ENCODE measurements around the gene PDGFA. TPM values are rescaled to one million over a fixed set of nuclear protein-coding genes. Genes with fewer than 3 reads are reported as not detected.

PDGFA gene
- total and polyA plus RNA-seq, 2 experiments from 2014 or later: 35.6 to 43.1 TPM

DNA sequence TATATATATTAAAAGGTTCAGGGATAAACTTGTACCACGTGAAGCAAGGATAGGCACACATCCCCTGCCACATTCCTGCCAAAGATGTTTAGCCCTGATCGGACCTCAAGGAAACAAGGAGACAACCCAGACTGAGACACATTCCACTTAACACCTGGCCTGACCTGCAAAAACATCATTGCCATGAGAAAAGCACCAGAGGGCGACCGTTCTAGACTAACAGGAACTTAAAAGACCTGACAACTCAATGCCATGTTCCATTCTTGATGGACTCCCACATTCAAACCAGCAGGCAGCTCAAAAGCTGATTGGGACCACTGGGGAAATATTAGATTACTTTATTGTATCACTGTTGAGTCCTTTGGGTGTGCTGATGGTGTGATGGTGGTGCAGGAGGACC, 8.1 kb upstream of the PDGFA start (continued):
- TF ChIP-seq, protein P1, sequence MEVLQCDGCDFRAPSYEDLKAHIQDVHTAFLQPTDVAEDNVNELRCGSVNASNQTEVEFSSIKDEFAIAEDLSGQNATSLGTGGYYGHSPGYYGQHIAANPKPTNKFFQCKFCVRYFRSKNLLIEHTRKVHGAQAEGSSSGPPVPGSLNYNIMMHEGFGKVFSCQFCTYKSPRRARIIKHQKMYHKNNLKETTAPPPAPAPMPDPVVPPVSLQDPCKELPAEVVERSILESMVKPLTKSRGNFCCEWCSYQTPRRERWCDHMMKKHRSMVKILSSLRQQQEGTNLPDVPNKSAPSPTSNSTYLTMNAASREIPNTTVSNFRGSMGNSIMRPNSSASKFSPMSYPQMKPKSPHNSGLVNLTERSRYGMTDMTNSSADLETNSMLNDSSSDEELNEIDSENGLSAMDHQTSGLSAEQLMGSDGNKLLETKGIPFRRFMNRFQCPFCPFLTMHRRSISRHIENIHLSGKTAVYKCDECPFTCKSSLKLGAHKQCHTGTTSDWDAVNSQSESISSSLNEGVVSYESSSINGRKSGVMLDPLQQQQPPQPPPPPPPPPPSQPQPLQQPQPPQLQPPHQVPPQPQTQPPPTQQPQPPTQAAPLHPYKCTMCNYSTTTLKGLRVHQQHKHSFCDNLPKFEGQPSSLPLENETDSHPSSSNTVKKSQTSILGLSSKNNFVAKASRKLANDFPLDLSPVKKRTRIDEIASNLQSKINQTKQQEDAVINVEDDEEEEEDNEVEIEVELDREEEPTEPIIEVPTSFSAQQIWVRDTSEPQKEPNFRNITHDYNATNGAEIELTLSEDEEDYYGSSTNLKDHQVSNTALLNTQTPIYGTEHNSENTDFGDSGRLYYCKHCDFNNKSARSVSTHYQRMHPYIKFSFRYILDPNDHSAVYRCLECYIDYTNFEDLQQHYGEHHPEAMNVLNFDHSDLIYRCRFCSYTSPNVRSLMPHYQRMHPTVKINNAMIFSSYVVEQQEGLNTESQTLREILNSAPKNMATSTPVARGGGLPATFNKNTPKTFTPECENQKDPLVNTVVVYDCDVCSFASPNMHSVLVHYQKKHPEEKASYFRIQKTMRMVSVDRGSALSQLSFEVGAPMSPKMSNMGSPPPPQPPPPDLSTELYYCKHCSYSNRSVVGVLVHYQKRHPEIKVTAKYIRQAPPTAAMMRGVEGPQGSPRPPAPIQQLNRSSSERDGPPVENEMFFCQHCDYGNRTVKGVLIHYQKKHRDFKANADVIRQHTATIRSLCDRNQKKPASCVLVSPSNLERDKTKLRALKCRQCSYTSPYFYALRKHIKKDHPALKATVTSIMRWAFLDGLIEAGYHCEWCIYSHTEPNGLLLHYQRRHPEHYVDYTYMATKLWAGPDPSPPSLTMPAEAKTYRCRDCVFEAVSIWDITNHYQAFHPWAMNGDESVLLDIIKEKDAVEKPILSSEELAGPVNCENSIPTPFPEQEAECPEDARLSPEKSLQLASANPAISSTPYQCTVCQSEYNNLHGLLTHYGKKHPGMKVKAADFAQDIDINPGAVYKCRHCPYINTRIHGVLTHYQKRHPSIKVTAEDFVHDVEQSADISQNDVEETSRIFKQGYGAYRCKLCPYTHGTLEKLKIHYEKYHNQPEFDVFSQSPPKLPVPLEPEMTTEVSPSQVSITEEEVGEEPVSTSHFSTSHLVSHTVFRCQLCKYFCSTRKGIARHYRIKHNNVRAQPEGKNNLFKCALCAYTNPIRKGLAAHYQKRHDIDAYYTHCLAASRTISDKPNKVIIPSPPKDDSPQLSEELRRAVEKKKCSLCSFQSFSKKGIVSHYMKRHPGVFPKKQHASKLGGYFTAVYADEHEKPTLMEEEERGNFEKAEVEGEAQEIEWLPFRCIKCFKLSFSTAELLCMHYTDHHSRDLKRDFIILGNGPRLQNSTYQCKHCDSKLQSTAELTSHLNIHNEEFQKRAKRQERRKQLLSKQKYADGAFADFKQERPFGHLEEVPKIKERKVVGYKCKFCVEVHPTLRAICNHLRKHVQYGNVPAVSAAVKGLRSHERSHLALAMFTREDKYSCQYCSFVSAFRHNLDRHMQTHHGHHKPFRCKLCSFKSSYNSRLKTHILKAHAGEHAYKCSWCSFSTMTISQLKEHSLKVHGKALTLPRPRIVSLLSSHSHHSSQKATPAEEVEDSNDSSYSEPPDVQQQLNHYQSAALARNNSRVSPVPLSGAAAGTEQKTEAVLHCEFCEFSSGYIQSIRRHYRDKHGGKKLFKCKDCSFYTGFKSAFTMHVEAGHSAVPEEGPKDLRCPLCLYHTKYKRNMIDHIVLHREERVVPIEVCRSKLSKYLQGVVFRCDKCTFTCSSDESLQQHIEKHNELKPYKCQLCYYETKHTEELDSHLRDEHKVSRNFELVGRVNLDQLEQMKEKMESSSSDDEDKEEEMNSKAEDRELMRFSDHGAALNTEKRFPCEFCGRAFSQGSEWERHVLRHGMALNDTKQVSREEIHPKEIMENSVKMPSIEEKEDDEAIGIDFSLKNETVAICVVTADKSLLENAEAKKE (CRISPR knock-in tag; IDR thresholded peaks at IDR 0.05): no peak
- no peak for TF ChIP-seq NANOG (IDR thresholded peaks at IDR 0.05; ENCODE audit: borderline replicate concordance)

DNA sequence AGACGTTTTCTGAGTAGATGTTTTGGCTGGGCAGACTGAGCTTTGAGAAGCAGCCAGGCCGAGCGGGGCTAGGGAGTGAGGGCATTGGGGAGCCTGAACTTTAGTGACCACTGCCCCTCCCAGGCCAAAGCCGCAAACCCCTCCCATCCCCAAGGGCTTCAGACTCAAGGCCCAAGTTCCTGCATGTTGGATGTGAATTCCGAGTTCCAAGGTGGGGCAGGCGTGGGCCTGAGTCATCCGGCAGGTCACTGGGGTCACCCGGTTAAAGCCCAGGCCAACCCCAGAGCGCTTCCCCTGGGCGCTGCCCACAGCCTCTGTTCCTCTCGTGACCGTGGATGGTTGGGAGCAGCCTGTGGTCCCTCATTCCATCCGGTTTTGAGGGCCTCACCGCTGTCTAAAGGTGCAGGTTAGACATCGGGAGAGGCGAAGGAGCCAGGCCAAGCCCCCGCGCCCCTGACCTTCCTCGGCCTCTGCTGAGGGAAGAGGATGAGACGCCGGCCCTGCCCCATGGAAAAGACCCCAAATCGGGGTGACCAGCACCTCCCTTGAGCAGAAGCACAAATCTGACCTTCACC, 6.9 kb upstream of the PDGFA start:
- H3K36me3 ChIP-seq (ENCODE audit: insufficient read depth): no peaks in the 10 kb centered on the region
- H3K27ac ChIP-seq (ENCODE audit: low read depth): no peak overlapping the region
- H3K4me2 ChIP-seq: no peak overlapping the region
- H2AFZ ChIP-seq: no peak overlapping the region
- no peaks in the 10 kb centered on the region; the same call in 2 of the 3 replicates for H3K36me3 Mint-ChIP-seq (ENCODE audit: low read depth)
- no peaks in the 10 kb centered on the region for H3F3A ChIP-seq (replicated peaks; ENCODE audit: low read depth)
- peaks cover 3% of the 10 kb centered on the region; the same call in 1 of the 2 replicates for H3K4me1 ChIP-seq (ENCODE audit: insufficient read depth)
- H3K27me3 ChIP-seq (ENCODE audit: insufficient read depth): peaks cover 36% of the 10 kb centered on the region
- no peak overlapping the region for H3K4me3 ChIP-seq
- ATAC-seq (no peak), DNase-seq (ENCODE audit: low spot score) (no peak)
- H3K9me2 ChIP-seq (ENCODE audit: insufficient read depth): peaks cover 7% of the 10 kb centered on the region; the same call in 1 of the 2 replicates
- H3K9me3 Mint-ChIP-seq: no peaks in the 10 kb centered on the region
- H3K27me3 Mint-ChIP-seq (ENCODE audit: insufficient read depth, low read depth, poor library complexity): peaks cover 32% of the 10 kb centered on the region
- H3K27ac Mint-ChIP-seq: no peak overlapping the region
- peaks cover 5% of the 10 kb centered on the region; the same call in 1 of the 3 replicates for H3K4me1 Mint-ChIP-seq
- no peaks in the 10 kb centered on the region for H3K79me2 ChIP-seq (replicated peaks; ENCODE audit: insufficient read depth)
- no peak overlapping the region for H3K4me3 Mint-ChIP-seq
- no peaks in the 10 kb centered on the region; the same call in 1 of the 2 replicates for H4K20me1 ChIP-seq (replicated peaks; ENCODE audit: insufficient read depth)
- TF ChIP-seq, protein P2, sequence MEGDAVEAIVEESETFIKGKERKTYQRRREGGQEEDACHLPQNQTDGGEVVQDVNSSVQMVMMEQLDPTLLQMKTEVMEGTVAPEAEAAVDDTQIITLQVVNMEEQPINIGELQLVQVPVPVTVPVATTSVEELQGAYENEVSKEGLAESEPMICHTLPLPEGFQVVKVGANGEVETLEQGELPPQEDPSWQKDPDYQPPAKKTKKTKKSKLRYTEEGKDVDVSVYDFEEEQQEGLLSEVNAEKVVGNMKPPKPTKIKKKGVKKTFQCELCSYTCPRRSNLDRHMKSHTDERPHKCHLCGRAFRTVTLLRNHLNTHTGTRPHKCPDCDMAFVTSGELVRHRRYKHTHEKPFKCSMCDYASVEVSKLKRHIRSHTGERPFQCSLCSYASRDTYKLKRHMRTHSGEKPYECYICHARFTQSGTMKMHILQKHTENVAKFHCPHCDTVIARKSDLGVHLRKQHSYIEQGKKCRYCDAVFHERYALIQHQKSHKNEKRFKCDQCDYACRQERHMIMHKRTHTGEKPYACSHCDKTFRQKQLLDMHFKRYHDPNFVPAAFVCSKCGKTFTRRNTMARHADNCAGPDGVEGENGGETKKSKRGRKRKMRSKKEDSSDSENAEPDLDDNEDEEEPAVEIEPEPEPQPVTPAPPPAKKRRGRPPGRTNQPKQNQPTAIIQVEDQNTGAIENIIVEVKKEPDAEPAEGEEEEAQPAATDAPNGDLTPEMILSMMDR (conservative IDR thresholded peaks at IDR 0.05; ENCODE audit: low read depth in 2 of 2): no peak
- TF ChIP-seq POLR2AphosphoS5 (IDR thresholded peaks at IDR 0.05; ENCODE audit: low read depth): no peak
- TF ChIP-seq, protein P3, sequence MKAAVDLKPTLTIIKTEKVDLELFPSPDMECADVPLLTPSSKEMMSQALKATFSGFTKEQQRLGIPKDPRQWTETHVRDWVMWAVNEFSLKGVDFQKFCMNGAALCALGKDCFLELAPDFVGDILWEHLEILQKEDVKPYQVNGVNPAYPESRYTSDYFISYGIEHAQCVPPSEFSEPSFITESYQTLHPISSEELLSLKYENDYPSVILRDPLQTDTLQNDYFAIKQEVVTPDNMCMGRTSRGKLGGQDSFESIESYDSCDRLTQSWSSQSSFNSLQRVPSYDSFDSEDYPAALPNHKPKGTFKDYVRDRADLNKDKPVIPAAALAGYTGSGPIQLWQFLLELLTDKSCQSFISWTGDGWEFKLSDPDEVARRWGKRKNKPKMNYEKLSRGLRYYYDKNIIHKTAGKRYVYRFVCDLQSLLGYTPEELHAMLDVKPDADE (IDR thresholded peaks at IDR 0.05): no peak
- TF ChIP-seq, protein P4, sequence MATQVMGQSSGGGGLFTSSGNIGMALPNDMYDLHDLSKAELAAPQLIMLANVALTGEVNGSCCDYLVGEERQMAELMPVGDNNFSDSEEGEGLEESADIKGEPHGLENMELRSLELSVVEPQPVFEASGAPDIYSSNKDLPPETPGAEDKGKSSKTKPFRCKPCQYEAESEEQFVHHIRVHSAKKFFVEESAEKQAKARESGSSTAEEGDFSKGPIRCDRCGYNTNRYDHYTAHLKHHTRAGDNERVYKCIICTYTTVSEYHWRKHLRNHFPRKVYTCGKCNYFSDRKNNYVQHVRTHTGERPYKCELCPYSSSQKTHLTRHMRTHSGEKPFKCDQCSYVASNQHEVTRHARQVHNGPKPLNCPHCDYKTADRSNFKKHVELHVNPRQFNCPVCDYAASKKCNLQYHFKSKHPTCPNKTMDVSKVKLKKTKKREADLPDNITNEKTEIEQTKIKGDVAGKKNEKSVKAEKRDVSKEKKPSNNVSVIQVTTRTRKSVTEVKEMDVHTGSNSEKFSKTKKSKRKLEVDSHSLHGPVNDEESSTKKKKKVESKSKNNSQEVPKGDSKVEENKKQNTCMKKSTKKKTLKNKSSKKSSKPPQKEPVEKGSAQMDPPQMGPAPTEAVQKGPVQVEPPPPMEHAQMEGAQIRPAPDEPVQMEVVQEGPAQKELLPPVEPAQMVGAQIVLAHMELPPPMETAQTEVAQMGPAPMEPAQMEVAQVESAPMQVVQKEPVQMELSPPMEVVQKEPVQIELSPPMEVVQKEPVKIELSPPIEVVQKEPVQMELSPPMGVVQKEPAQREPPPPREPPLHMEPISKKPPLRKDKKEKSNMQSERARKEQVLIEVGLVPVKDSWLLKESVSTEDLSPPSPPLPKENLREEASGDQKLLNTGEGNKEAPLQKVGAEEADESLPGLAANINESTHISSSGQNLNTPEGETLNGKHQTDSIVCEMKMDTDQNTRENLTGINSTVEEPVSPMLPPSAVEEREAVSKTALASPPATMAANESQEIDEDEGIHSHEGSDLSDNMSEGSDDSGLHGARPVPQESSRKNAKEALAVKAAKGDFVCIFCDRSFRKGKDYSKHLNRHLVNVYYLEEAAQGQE (IDR thresholded peaks at IDR 0.05; ENCODE audit: unreplicated experiment): no peak
- TF ChIP-seq ZNF331 (CRISPR knock-in tag; IDR thresholded peaks at IDR 0.05; ENCODE audit: low read depth): no peak

All from GM23338 (cell line).